Measurements from ENCODE around the gene STRN3. TPM values are rescaled to one million over a fixed set of nuclear protein-coding genes. Genes with fewer than 3 reads are reported as not detected.
"Not testable (repeated sequence)": the region's sequence is repeated elsewhere in the genome, so short reads cannot be mapped to it uniquely, and the experiment has no call there.

The STRN3 gene
- total and polyA plus RNA-seq, 9 donors: 31.6 to 56.1 (median 42.1) TPM

GRCh38 chr14:30972036-30972732 is 54.0 kb downstream of the STRN3 start:
- not testable (repeated sequence) for H3K4me1 ChIP-seq (ENCODE audit: control insufficient read depth, insufficient read depth, low read length); H3K4me3 ChIP-seq (ENCODE audit: low read length); H3K27me3 ChIP-seq (ENCODE audit: control insufficient read depth, insufficient read depth, low read length); H3K27ac ChIP-seq (ENCODE audit: low read length); H3K9me3 ChIP-seq (replicated peaks; ENCODE audit: control insufficient read depth, low read depth, low read length); DNase-seq; H3K36me3 ChIP-seq (ENCODE audit: control insufficient read depth, insufficient read depth, low read length)
- 98% methylated on average over 6 of the region's 11 CpGs for WGBS (ENCODE audit: insufficient coverage)

DNA sequence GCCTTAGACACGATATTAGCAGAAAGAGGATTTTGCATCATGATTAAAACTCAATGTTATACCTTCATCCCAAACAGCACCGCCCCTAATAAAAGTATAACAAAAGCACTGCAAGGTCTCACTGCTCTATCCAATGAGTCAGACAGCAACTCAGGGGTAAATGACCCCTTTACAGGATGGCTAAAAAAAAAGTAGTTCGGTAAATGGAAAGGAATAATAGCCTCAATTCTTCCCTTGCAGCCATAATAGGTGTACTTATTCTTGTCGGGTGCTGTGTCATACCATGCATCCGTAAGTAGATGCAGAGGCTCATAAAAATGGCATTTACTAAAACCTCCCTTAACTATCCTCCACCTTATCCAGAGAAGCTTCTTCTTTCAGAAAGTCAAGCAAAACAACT is 54.6 kb downstream of the STRN3 start:
- Histone ChIP-seq H3K9me3 (replicated peaks; ENCODE audit: control insufficient read depth, low read depth, low read length) (peaks cover 13% of the 10 kb centered on the region), H3K27ac (ENCODE audit: low read length) (no peak overlapping the region), H3K4me1 (ENCODE audit: control insufficient read depth, insufficient read depth, low read length) (no peaks in the 10 kb centered on the region), H3K4me3 (ENCODE audit: low read length) (no peak overlapping the region), H3K36me3 (ENCODE audit: control insufficient read depth, insufficient read depth, low read length) (no peaks in the 10 kb centered on the region), H3K27me3 (ENCODE audit: control insufficient read depth, insufficient read depth, low read length) (no peaks in the 10 kb centered on the region)
- no peak for DNase-seq
- no CpG with 5 or more reads among the region's 5 CpGs for WGBS (ENCODE audit: insufficient coverage)

- H3K9me3 ChIP-seq (replicated peaks; ENCODE audit: control insufficient read depth, low read depth, low read length): peaks cover 27% of the 10 kb centered on the region
Observed at GRCh38 chr14:30969796-30970195, 56.4 kb downstream of the STRN3 start.

DNA sequence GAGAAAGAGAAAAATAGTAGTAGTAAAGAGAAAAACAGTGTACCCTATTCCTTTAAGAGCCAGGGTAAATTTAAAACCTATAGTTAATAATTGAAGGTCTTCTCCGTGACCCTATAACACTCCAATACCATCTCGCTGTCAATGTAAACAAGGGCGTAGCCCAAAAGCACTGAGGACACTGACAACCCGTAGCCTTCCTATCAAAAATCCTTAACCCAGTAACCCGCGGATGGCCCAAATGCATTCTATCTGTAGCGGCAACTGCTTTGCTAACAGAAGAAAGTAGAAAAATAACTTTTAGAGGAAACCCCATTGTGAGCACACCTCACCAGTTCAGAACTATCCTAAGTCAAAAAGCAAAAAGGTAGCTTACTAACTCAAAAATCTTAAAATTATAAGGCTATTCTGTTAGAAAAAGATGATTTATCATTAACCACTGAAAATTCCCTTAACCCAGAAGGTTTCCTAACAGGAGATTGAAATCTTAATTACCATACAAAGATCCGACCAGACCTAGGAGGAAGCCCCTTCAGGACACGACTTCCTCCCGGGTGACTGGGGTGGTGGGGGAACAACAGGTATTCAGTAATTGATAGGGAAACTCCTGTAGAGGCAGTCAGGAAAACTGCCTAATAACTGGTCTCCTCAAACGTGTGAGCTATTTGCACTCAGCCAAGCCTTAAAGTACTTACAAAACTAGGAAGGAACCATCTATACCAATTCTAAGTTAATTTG is 58.6 kb downstream of the STRN3 start:
- not testable (repeated sequence) for DNase-seq; H3K4me3 ChIP-seq (ENCODE audit: low read length); H3K27me3 ChIP-seq (ENCODE audit: control insufficient read depth, insufficient read depth, low read length); H3K4me1 ChIP-seq (ENCODE audit: control insufficient read depth, insufficient read depth, low read length); H3K27ac ChIP-seq (ENCODE audit: low read length)
- Histone ChIP-seq H3K36me3 (ENCODE audit: control insufficient read depth, insufficient read depth, low read length) (peaks cover 17% of the 10 kb centered on the region), H3K9me3 (replicated peaks; ENCODE audit: control insufficient read depth, low read depth, low read length) (peaks cover 29% of the 10 kb centered on the region)
- WGBS (ENCODE audit: insufficient coverage): no CpG with 5 or more reads among the region's 11 CpGs

More at GRCh38 chr14:30969796-30970195, 56.4 kb downstream of the STRN3 start:
- H3K4me1 ChIP-seq (ENCODE audit: control insufficient read depth, insufficient read depth, low read length); H3K4me3 ChIP-seq (ENCODE audit: low read length); H3K36me3 ChIP-seq (ENCODE audit: control insufficient read depth, insufficient read depth, low read length); H3K27me3 ChIP-seq (ENCODE audit: control insufficient read depth, insufficient read depth, low read length); DNase-seq; H3K27ac ChIP-seq (ENCODE audit: low read length): not testable (repeated sequence)
- WGBS (ENCODE audit: insufficient coverage): 67% methylated on average over 3 of the region's 4 CpGs

DNA sequence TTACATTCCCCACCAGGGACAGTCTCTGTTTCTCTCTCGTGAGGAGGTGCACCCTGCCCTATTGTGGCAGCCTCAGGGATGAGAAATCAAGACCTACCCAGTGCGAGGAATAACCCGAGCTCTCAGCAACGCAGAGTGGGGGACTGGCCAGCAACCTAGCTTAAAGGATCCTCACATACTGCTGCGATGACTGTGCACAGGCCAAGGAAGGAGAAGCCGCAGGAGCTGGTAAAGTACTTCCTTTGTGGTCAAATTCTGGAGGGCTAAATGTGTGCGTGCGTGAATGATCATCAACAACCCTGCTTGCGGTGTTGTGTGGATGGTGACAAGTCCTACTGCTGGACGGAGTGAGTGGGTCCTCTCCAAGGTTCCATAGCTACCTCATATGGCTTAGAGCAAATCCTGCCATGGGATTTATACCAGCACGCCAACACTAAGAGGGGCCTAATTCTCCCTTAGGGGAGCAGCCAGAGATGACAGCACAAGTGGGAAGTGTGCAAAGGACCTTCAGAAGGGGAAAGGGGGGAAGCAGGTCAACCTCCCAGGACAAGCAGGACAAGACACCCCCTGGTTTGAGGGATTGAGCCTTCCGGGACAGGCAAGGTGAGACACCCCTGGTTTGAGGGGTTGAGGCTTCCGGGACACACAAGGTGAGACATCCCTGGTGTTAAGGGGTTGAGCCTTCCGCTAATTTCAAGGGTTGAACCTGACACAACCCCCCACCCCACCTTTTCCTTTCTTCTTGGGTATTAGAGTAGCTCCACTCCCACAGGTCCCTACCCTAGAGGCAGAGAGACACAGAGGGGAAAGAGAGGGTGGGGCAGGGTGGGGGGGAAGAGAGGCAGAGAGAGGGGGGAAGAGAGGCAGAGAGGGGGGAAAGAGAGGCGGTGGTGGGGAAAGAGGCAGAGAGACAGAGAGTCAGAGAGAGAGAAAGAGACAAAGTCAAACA is 59.5 kb downstream of the STRN3 start:
- DNase-seq: no peak
- Histone ChIP-seq H3K27ac (ENCODE audit: low read length) (no peak overlapping the region), H3K4me1 (ENCODE audit: control insufficient read depth, insufficient read depth, low read length) (no peaks in the 10 kb centered on the region), H3K4me3 (ENCODE audit: low read length) (no peak overlapping the region), H3K36me3 (ENCODE audit: control insufficient read depth, insufficient read depth, low read length) (peaks cover 17% of the 10 kb centered on the region), H3K27me3 (ENCODE audit: control insufficient read depth, insufficient read depth, low read length) (no peaks in the 10 kb centered on the region), H3K9me3 (replicated peaks; ENCODE audit: control insufficient read depth, low read depth, low read length) (peaks cover 29% of the 10 kb centered on the region)
- 93% methylated on average over 11 of the region's 15 CpGs for WGBS (ENCODE audit: insufficient coverage)

GRCh38 chr14:30965861-30966260 is 60.3 kb downstream of the STRN3 start:
- WGBS (ENCODE audit: insufficient coverage): 99% methylated on average over 8 of the region's 8 CpGs
- not testable (repeated sequence) for DNase-seq; H3K27ac ChIP-seq (ENCODE audit: low read length); H3K4me3 ChIP-seq (ENCODE audit: low read length); H3K27me3 ChIP-seq (ENCODE audit: control insufficient read depth, insufficient read depth, low read length); H3K4me1 ChIP-seq (ENCODE audit: control insufficient read depth, insufficient read depth, low read length)
- Histone ChIP-seq H3K9me3 (replicated peaks; ENCODE audit: control insufficient read depth, low read depth, low read length) (peaks cover 29% of the 10 kb centered on the region), H3K36me3 (ENCODE audit: control insufficient read depth, insufficient read depth, low read length) (peaks cover 17% of the 10 kb centered on the region)

GRCh38 chr14:30962537-30962936 is 63.6 kb downstream of the STRN3 start:
- Histone ChIP-seq H3K9me3 (replicated peaks; ENCODE audit: control insufficient read depth, low read depth, low read length) (peaks cover 22% of the 10 kb centered on the region), H3K36me3 (ENCODE audit: control insufficient read depth, insufficient read depth, low read length) (peaks cover 17% of the 10 kb centered on the region)
- DNase-seq; H3K27me3 ChIP-seq (ENCODE audit: control insufficient read depth, insufficient read depth, low read length); H3K4me3 ChIP-seq (ENCODE audit: low read length); H3K27ac ChIP-seq (ENCODE audit: low read length); H3K4me1 ChIP-seq (ENCODE audit: control insufficient read depth, insufficient read depth, low read length): not testable (repeated sequence)
- 100% methylated on average over 1 of the region's 2 CpGs for WGBS (ENCODE audit: insufficient coverage)

DNA sequence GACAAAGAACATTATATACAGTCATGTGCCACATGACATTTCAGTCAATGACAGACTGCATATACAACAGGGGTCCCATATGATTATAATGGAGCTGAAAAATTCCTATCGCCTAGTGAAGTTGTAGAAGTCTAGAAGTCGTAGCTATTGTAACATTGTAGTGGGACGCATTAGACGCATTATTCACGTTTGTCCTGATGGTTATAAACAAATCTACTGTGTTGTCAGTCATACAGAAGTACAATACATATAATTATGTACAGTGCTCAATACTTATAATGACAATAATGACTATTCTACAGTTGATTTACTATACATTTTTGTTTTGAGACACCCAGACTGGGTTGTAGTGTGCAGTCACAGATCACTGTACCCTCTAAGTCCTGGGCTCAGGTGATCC is 64.8 kb downstream of the STRN3 start:
- Histone ChIP-seq H3K4me1 (ENCODE audit: control insufficient read depth, insufficient read depth, low read length) (no peaks in the 10 kb centered on the region), H3K27ac (ENCODE audit: low read length) (no peak overlapping the region), H3K36me3 (ENCODE audit: control insufficient read depth, insufficient read depth, low read length) (peaks cover 17% of the 10 kb centered on the region), H3K9me3 (replicated peaks; ENCODE audit: control insufficient read depth, low read depth, low read length) (peaks cover 13% of the 10 kb centered on the region), H3K27me3 (ENCODE audit: control insufficient read depth, insufficient read depth, low read length) (no peaks in the 10 kb centered on the region), H3K4me3 (ENCODE audit: low read length) (no peak overlapping the region)
- WGBS (ENCODE audit: insufficient coverage): no CpG with 5 or more reads among the region's 5 CpGs
- no peak for DNase-seq

DNA sequence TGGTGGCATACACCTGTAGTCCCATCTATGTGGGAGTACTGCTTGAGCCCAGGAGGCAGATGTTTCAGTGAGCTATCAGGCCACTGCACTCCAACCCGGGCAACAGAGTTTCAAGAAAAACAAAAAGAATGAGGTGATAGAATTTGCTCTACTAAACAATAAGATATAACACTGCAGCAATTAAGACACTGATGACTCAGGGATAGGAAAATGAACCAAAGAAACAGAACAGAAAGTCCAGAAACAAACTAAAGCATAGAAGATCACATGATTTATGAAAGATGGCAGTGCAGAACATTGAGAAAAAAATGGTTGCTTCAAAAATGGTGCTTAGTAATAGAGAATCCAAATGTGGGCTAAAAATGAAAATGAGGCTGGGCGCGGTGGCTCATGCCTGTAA is 66.0 kb downstream of the STRN3 start:
- Histone ChIP-seq H3K27ac (ENCODE audit: low read length) (no peak overlapping the region), H3K27me3 (ENCODE audit: control insufficient read depth, insufficient read depth, low read length) (no peaks in the 10 kb centered on the region), H3K4me3 (ENCODE audit: low read length) (no peak overlapping the region), H3K4me1 (ENCODE audit: control insufficient read depth, insufficient read depth, low read length) (no peaks in the 10 kb centered on the region), H3K36me3 (ENCODE audit: control insufficient read depth, insufficient read depth, low read length) (peaks cover 11% of the 10 kb centered on the region), H3K9me3 (replicated peaks; ENCODE audit: control insufficient read depth, low read depth, low read length) (peaks cover 4% of the 10 kb centered on the region)
- no CpG with 5 or more reads among the region's 3 CpGs for WGBS (ENCODE audit: insufficient coverage)
- DNase-seq: no peak
